IPS-18c (cell line): Measurements from ENCODE around the gene SH3TC1.

Source experiments
- H3K4me3 ChIP-seq: 2 replicates; pipeline ENCODE4 v1.7.0; 2013; ENCODE audit warnings: low read depth, mild to moderate bottlenecking, low read length, moderate library complexity; ENCODE audit not compliant: insufficient read depth
- H3K9me3 ChIP-seq: one replicate; pipeline ENCODE4 v1.6.1; 2013; ENCODE audit warnings: mild to moderate bottlenecking, low read length, moderate library complexity; ENCODE audit not compliant: control insufficient read depth, insufficient read depth

SH3TC1 gene

GRCh38 chr4:8228319-8229250, 29.5 kb downstream of the SH3TC1 start:
- H3K9me3 ChIP-seq: no peaks in the 10 kb centered on the region
- no peak overlapping the region for H3K4me3 ChIP-seq

GRCh38 chr4:8229331-8229975, 30.4 kb downstream of the SH3TC1 start:
- no peaks in the 10 kb centered on the region for H3K9me3 ChIP-seq
- H3K4me3 ChIP-seq: no peak overlapping the region

GRCh38 chr4:8230033-8230432, 30.9 kb downstream of the SH3TC1 start:
- H3K9me3 ChIP-seq: no peaks in the 10 kb centered on the region
- no peak overlapping the region for H3K4me3 ChIP-seq

- no peak overlapping the region for H3K4me3 ChIP-seq
- H3K9me3 ChIP-seq: no peaks in the 10 kb centered on the region
Measured at GRCh38 chr4:8230891-8231290, 31.8 kb downstream of the SH3TC1 start.

- H3K4me3 ChIP-seq: no peak overlapping the region
- H3K9me3 ChIP-seq: no peaks in the 10 kb centered on the region
Measured at GRCh38 chr4:8231551-8232049, 32.5 kb downstream of the SH3TC1 start.

GRCh38 chr4:8232748-8233147, 33.7 kb downstream of the SH3TC1 start:
- H3K4me3 ChIP-seq: no peak overlapping the region
- no peaks in the 10 kb centered on the region for H3K9me3 ChIP-seq

GRCh38 chr4:8233672-8234484, 34.8 kb downstream of the SH3TC1 start:
- Histone ChIP-seq H3K4me3 (no peak overlapping the region), H3K9me3 (no peaks in the 10 kb centered on the region)

- Histone ChIP-seq H3K4me3 (no peak overlapping the region), H3K9me3 (no peaks in the 10 kb centered on the region)
Measured at GRCh38 chr4:8234715-8235114, 35.6 kb downstream of the SH3TC1 start.

GRCh38 chr4:8235224-8235623, 36.1 kb downstream of the SH3TC1 start:
- Histone ChIP-seq H3K9me3 (no peaks in the 10 kb centered on the region), H3K4me3 (no peak overlapping the region)

GRCh38 chr4:8235686-8236085, 36.6 kb downstream of the SH3TC1 start:
- H3K4me3 ChIP-seq: no peak overlapping the region

GRCh38 chr4:8236106-8236919, 37.2 kb downstream of the SH3TC1 start:
- H3K9me3 ChIP-seq: no peaks in the 10 kb centered on the region
- H3K4me3 ChIP-seq: no peak overlapping the region

More at GRCh38 chr4:8235686-8236085, 36.6 kb downstream of the SH3TC1 start:
- H3K9me3 ChIP-seq: no peaks in the 10 kb centered on the region

- H3K9me3 ChIP-seq: no peaks in the 10 kb centered on the region
- no peak overlapping the region for H3K4me3 ChIP-seq
Measured at GRCh38 chr4:8236920-8237195, 37.8 kb downstream of the SH3TC1 start.

GRCh38 chr4:8237256-8237989, 38.3 kb downstream of the SH3TC1 start:
- Histone ChIP-seq H3K9me3 (no peaks in the 10 kb centered on the region), H3K4me3 (no peak overlapping the region)

- H3K4me3 ChIP-seq: no peak overlapping the region
- no peaks in the 10 kb centered on the region for H3K9me3 ChIP-seq
Measured at GRCh38 chr4:8238036-8238511, 39.0 kb downstream of the SH3TC1 start.

- H3K4me3 ChIP-seq: no peak overlapping the region
- no peaks in the 10 kb centered on the region for H3K9me3 ChIP-seq
Measured at GRCh38 chr4:8238515-8239053, 39.5 kb downstream of the SH3TC1 start.

- H3K4me3 ChIP-seq: no peak overlapping the region
- H3K9me3 ChIP-seq: no peaks in the 10 kb centered on the region
Measured at GRCh38 chr4:8239226-8239625, 40.1 kb downstream of the SH3TC1 start.
